Measurements from ENCODE around the gene FLNB. TPM values are rescaled to one million over a fixed set of nuclear protein-coding genes. Genes with fewer than 3 reads are reported as not detected.

The FLNB gene
- total and polyA plus RNA-seq, 2 of the 13 experiments (the other 11 are each of a cell fraction or from before 2014, with no cell fraction given) = 106 to 130 TPM

- TF ChIP-seq ARID4A (CRISPR knock-in tag; IDR thresholded peaks at IDR 0.05; ENCODE audit: borderline replicate concordance) = peak; percentile 71; the same call in 1 of the 2 replicates
- no peak for TF ChIP-seq ZNF207 (IDR thresholded peaks at IDR 0.05; ENCODE audit: borderline replicate concordance)
- TF ChIP-seq HNF4G (IDR thresholded peaks at IDR 0.05; ENCODE audit: borderline replicate concordance, low read depth, low read length) = peak; percentile 90
- peak; percentile 95 for TF ChIP-seq HNF4G (CRISPR knock-in tag; IDR thresholded peaks at IDR 0.05; ENCODE audit: borderline replicate concordance, low read depth)
- TF ChIP-seq ESRRA (CRISPR knock-in tag; IDR thresholded peaks at IDR 0.05; ENCODE audit: low read depth) = peak; percentile 90
- TF ChIP-seq, protein P1, sequence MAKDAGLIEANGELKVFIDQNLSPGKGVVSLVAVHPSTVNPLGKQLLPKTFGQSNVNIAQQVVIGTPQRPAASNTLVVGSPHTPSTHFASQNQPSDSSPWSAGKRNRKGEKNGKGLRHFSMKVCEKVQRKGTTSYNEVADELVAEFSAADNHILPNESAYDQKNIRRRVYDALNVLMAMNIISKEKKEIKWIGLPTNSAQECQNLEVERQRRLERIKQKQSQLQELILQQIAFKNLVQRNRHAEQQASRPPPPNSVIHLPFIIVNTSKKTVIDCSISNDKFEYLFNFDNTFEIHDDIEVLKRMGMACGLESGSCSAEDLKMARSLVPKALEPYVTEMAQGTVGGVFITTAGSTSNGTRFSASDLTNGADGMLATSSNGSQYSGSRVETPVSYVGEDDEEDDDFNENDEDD (CRISPR knock-in tag; IDR thresholded peaks at IDR 0.05; ENCODE audit: borderline replicate concordance) = peak; percentile 41; the same call in 1 of the 2 replicates
- no peak for TF ChIP-seq ZSCAN30 (CRISPR knock-in tag; IDR thresholded peaks at IDR 0.05)
- TF ChIP-seq ZNF333 (CRISPR knock-in tag; IDR thresholded peaks at IDR 0.05; ENCODE audit: borderline replicate concordance) = no peak
- TF ChIP-seq, protein P2, sequence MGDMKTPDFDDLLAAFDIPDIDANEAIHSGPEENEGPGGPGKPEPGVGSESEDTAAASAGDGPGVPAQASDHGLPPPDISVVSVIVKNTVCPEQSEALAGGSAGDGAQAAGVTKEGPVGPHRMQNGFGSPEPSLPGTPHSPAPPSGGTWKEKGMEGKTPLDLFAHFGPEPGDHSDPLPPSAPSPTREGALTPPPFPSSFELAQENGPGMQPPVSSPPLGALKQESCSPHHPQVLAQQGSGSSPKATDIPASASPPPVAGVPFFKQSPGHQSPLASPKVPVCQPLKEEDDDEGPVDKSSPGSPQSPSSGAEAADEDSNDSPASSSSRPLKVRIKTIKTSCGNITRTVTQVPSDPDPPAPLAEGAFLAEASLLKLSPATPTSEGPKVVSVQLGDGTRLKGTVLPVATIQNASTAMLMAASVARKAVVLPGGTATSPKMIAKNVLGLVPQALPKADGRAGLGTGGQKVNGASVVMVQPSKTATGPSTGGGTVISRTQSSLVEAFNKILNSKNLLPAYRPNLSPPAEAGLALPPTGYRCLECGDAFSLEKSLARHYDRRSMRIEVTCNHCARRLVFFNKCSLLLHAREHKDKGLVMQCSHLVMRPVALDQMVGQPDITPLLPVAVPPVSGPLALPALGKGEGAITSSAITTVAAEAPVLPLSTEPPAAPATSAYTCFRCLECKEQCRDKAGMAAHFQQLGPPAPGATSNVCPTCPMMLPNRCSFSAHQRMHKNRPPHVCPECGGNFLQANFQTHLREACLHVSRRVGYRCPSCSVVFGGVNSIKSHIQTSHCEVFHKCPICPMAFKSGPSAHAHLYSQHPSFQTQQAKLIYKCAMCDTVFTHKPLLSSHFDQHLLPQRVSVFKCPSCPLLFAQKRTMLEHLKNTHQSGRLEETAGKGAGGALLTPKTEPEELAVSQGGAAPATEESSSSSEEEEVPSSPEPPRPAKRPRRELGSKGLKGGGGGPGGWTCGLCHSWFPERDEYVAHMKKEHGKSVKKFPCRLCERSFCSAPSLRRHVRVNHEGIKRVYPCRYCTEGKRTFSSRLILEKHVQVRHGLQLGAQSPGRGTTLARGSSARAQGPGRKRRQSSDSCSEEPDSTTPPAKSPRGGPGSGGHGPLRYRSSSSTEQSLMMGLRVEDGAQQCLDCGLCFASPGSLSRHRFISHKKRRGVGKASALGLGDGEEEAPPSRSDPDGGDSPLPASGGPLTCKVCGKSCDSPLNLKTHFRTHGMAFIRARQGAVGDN (CRISPR knock-in tag; IDR thresholded peaks at IDR 0.05) = peak; percentile 87
- TF ChIP-seq, protein P3, sequence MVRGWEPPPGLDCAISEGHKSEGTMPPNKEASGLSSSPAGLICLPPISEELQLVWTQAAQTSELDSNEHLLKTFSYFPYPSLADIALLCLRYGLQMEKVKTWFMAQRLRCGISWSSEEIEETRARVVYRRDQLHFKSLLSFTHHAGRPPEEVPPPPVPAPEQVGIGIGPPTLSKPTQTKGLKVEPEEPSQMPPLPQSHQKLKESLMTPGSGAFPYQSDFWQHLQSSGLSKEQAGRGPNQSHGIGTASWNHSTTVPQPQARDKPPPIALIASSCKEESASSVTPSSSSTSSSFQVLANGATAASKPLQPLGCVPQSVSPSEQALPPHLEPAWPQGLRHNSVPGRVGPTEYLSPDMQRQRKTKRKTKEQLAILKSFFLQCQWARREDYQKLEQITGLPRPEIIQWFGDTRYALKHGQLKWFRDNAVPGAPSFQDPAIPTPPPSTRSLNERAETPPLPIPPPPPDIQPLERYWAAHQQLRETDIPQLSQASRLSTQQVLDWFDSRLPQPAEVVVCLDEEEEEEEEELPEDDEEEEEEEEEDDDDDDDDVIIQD (CRISPR knock-in tag; IDR thresholded peaks at IDR 0.05; ENCODE audit: low read depth) = peak; percentile 77
- peak; percentile 66; the same call in 1 of the 2 replicates for TF ChIP-seq KAT7 (CRISPR knock-in tag; IDR thresholded peaks at IDR 0.05; ENCODE audit: borderline replicate concordance)
- TF ChIP-seq ZNF552 (CRISPR knock-in tag; IDR thresholded peaks at IDR 0.05; ENCODE audit: borderline replicate concordance) = no peak
- TF ChIP-seq ZMYM4 (CRISPR knock-in tag; IDR thresholded peaks at IDR 0.05) = peak; percentile 85
- TF ChIP-seq ZFY (CRISPR knock-in tag; IDR thresholded peaks at IDR 0.05) = no peak; the same call in 1 of the 2 replicates
- peak; percentile 82 for TF ChIP-seq ISL2 (CRISPR knock-in tag; IDR thresholded peaks at IDR 0.05)
- TF ChIP-seq GFI1 (CRISPR knock-in tag; IDR thresholded peaks at IDR 0.05; ENCODE audit: borderline replicate concordance) = 0 out of 2 replicates have a peak, but pooled peaks have one; percentile 28
- TF ChIP-seq ZNF160 (CRISPR knock-in tag; IDR thresholded peaks at IDR 0.05) = peak; percentile 100
These were observed 46.9 kb upstream of the FLNB start (continued) for GRCh38 chr3:57961177-57961827.
